ENCODE data around the gene ATP6V0B. TPM values are rescaled to one million over a fixed set of nuclear protein-coding genes. Genes with fewer than 3 reads are reported as not detected.
A peak's percentile ranks its signal among the peaks of the same experiment; 100 is the strongest.

The ATP6V0B gene
- total and polyA plus RNA-seq, 4 donors: 69.5 to 277 (median 129) TPM

DNA sequence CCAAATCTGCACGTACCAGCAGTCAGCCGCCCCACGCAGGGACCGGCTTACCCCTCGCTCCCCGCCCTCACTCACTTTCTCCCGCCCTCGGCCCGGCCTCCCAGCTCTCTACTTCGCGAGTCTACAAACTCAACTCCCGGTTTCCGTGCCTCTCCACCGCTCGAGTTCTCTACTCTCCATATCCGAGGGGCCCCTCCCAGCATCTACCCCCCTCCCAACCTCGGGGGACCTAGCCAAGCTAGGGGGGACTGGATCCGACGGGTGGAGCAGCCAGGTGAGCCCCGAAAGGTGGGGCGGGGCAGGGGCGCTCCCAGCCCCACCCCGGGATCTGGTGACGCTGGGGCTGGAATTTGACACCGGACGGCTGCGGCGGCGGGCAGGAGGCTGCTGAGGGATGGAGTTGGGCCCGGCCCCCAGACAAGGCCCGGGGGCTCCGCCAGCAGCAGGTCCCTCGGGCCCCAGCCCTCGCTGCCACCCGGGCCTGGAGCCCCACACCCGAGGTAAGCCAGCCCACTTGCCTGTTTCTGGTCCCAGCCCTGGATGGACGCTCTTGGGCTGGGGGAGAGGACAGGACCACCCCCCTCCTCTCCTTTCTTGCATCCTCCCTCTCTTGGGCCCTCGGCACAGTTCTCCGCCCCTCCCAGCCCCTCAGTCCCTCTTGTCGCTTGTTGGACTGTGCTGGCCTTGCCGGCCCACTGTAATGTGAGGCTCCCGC lies 41.2 kb upstream of the ATP6V0B start, which contains the start of gene ARTN:
Gene ARTN (plus strand): TSS at position 416 of the 715 bp plus-strand sequence. CDS start 1,856 bp downstream, outside the sequence.
- no peaks in the 10 kb centered on the region for H3K9me3 ChIP-seq (ENCODE audit: control insufficient read depth in 4 of 4, low read length in 3 of 4)
- peaks cover 0 to 4% (median 0%) of the 10 kb centered on the region in 4 donors for H3K36me3 ChIP-seq (ENCODE audit: control insufficient read depth in 4 of 4, insufficient read depth in 3 of 4, low read depth in 1 of 4, low read length in 3 of 4)
- no peak for DNase-seq (ENCODE audit: low spot score)
- WGBS: 6% methylated on average over 42 of the region's 42 CpGs
- peaks cover 10 to 27% (median 15%) of the 10 kb centered on the region in 4 donors for H3K4me1 ChIP-seq (ENCODE audit: control insufficient read depth in 4 of 4, insufficient read depth in 4 of 4, low read length in 3 of 4)
- TF ChIP-seq, protein P1, sequence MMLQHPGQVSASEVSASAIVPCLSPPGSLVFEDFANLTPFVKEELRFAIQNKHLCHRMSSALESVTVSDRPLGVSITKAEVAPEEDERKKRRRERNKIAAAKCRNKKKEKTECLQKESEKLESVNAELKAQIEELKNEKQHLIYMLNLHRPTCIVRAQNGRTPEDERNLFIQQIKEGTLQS (IDR thresholded peaks at IDR 0.05): no peak
- no peak for TF ChIP-seq RXRA (IDR thresholded peaks at IDR 0.05)
- TF ChIP-seq EGR1 (IDR thresholded peaks at IDR 0.05; ENCODE audit: low read depth in 2 of 2): no peak
- TF ChIP-seq SP1 (IDR thresholded peaks at IDR 0.05): no peak
- TF ChIP-seq, protein P2, sequence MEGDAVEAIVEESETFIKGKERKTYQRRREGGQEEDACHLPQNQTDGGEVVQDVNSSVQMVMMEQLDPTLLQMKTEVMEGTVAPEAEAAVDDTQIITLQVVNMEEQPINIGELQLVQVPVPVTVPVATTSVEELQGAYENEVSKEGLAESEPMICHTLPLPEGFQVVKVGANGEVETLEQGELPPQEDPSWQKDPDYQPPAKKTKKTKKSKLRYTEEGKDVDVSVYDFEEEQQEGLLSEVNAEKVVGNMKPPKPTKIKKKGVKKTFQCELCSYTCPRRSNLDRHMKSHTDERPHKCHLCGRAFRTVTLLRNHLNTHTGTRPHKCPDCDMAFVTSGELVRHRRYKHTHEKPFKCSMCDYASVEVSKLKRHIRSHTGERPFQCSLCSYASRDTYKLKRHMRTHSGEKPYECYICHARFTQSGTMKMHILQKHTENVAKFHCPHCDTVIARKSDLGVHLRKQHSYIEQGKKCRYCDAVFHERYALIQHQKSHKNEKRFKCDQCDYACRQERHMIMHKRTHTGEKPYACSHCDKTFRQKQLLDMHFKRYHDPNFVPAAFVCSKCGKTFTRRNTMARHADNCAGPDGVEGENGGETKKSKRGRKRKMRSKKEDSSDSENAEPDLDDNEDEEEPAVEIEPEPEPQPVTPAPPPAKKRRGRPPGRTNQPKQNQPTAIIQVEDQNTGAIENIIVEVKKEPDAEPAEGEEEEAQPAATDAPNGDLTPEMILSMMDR (IDR thresholded peaks at IDR 0.05; ENCODE audit: low read depth, low read length, missing input control): no peak
- TF ChIP-seq TAF1 (conservative IDR thresholded peaks at IDR 0.05): no peak
- TF ChIP-seq NR2F2 (IDR thresholded peaks at IDR 0.05): no peak
- H3K27me3 ChIP-seq (ENCODE audit: control insufficient read depth in 4 of 4, insufficient read depth in 4 of 4, low read length in 3 of 4): no peaks in the 10 kb centered on the region
- peak within 1 kb of the TSS in 1 of 2 donors; percentile 23 for H3K9ac ChIP-seq (ENCODE audit: low read depth in 1 of 2, low read length in 2 of 2)
- H3K27ac ChIP-seq (ENCODE audit: low read depth in 1 of 2, low read length in 2 of 2): no peak within 1 kb of the TSS
- H3K4me3 ChIP-seq (ENCODE audit: low read depth in 1 of 3, low read length in 3 of 3): peak within 1 kb of the TSS in 1 of 3 donors; percentile 36

DNA sequence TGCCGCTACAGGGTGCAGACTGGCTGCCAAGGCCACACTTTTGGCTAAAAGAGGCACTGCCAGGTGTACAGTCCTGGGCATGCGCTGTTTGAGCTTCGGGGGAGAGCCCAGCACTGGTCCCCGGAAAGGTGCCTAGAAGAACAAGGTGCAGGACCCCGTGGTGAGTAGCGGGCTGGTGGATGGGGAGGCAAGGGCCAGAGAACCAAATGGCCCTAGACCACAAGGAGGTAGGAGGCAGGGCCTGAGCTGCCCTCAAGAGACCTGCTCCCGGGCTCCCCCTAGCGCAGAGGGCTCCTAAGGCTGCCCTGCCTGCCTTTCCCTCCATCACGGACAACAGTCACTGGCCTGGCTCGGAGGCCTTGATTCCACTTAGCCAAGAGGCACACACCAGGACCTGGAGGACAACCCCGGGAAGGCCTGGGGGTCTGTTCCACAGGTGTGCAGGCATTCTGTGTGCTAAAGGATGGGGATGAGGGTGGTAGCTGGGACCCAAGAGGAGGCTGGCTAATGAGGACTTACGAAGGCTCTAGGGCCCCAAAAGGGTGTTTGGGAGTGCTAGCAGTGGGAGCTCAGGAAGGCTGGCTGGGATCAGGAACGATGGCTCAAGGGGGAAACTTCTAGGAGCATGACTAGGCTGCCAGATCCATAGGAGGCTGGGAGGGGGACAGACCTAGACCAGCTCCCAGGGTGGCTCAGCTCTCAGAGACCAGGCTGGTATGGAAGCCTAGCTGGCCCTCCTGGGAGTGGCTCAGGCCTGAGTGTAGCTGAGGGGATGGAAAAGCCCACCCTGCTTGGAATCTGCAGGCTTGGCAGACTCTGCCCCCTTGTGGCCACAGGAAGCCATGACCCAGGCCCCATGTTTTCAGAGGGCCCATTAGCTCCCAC lies 40.4 kb upstream of the ATP6V0B start:
- WGBS: 38% methylated on average over 13 of the region's 13 CpGs
- TF ChIP-seq RAD21 (IDR thresholded peaks at IDR 0.05) (peak; percentile 67 to 72), GABPA (IDR thresholded peaks at IDR 0.05 in 1 of 2, conservative IDR thresholded peaks at IDR 0.05 in 1 of 2) (no peak)
- TF ChIP-seq, protein P2 (IDR thresholded peaks at IDR 0.05; ENCODE audit: low read depth, low read length, missing input control): peak; percentile 69
- Histone ChIP-seq H3K27me3 (ENCODE audit: control insufficient read depth in 4 of 4, insufficient read depth in 4 of 4, low read length in 3 of 4) (no peaks in the 10 kb centered on the region), H3K9me3 (ENCODE audit: control insufficient read depth in 4 of 4, low read length in 3 of 4) (no peaks in the 10 kb centered on the region), H3K27ac (ENCODE audit: low read depth in 1 of 2, low read length in 2 of 2) (no peak overlapping the region), H3K4me1 (ENCODE audit: control insufficient read depth in 4 of 4, insufficient read depth in 4 of 4, low read length in 3 of 4) (peaks cover 10 to 27% (median 15%) of the 10 kb centered on the region in 4 donors), H3K4me3 (ENCODE audit: low read depth in 1 of 3, low read length in 3 of 3) (no peak overlapping the region), H3K36me3 (ENCODE audit: control insufficient read depth in 4 of 4, insufficient read depth in 3 of 4, low read depth in 1 of 4, low read length in 3 of 4) (peaks cover 0 to 4% (median 0%) of the 10 kb centered on the region in 4 donors), H3K9ac (ENCODE audit: low read depth in 1 of 2, low read length in 2 of 2) (no peak overlapping the region)
- peak; percentile 76 for DNase-seq (ENCODE audit: low spot score)

DNA sequence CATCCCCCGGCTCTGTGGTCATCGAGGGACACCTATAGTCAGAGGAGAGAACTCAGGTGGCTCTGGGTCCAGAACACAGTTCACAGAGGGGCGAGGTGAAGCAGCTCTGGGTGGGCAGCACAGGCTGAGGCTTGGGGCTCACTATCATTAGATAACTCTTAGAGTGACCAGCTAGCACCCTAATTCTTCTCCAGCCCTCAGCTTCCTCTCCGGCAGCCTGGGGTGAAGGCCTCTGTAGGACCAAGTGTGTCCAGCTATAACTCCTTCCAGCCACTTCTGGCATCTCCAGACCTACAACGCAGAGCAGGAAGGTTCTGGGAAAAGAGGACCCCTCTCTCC lies 39.8 kb upstream of the ATP6V0B start:
- Histone ChIP-seq H3K27ac (ENCODE audit: low read depth in 1 of 2, low read length in 2 of 2) (no peak overlapping the region), H3K27me3 (ENCODE audit: control insufficient read depth in 4 of 4, insufficient read depth in 4 of 4, low read length in 3 of 4) (no peaks in the 10 kb centered on the region), H3K4me1 (ENCODE audit: control insufficient read depth in 4 of 4, insufficient read depth in 4 of 4, low read length in 3 of 4) (peaks cover 10 to 27% (median 15%) of the 10 kb centered on the region in 4 donors), H3K4me3 (ENCODE audit: low read depth in 1 of 3, low read length in 3 of 3) (no peak overlapping the region), H3K9ac (ENCODE audit: low read depth in 1 of 2, low read length in 2 of 2) (no peak overlapping the region), H3K36me3 (ENCODE audit: control insufficient read depth in 4 of 4, insufficient read depth in 3 of 4, low read depth in 1 of 4, low read length in 3 of 4) (peaks cover 0 to 3% (median 0%) of the 10 kb centered on the region in 4 donors), H3K9me3 (ENCODE audit: control insufficient read depth in 4 of 4, low read length in 3 of 4) (no peaks in the 10 kb centered on the region)
- DNase-seq (ENCODE audit: low spot score): no peak
- WGBS: 69% methylated on average over 5 of the region's 5 CpGs
- TF ChIP-seq, protein P3, sequence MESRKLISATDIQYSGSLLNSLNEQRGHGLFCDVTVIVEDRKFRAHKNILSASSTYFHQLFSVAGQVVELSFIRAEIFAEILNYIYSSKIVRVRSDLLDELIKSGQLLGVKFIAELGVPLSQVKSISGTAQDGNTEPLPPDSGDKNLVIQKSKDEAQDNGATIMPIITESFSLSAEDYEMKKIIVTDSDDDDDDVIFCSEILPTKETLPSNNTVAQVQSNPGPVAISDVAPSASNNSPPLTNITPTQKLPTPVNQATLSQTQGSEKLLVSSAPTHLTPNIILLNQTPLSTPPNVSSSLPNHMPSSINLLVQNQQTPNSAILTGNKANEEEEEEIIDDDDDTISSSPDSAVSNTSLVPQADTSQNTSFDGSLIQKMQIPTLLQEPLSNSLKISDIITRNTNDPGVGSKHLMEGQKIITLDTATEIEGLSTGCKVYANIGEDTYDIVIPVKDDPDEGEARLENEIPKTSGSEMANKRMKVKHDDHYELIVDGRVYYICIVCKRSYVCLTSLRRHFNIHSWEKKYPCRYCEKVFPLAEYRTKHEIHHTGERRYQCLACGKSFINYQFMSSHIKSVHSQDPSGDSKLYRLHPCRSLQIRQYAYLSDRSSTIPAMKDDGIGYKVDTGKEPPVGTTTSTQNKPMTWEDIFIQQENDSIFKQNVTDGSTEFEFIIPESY (IDR thresholded peaks at IDR 0.05): no peak
- TF ChIP-seq JUND (IDR thresholded peaks at IDR 0.05): no peak
- TF ChIP-seq, protein P4, sequence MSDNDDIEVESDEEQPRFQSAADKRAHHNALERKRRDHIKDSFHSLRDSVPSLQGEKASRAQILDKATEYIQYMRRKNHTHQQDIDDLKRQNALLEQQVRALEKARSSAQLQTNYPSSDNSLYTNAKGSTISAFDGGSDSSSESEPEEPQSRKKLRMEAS (IDR thresholded peaks at IDR 0.05): no peak

Measured in liver (tissue), 9 donors.